ENCODE results near the gene TSC22D4.

DNA sequence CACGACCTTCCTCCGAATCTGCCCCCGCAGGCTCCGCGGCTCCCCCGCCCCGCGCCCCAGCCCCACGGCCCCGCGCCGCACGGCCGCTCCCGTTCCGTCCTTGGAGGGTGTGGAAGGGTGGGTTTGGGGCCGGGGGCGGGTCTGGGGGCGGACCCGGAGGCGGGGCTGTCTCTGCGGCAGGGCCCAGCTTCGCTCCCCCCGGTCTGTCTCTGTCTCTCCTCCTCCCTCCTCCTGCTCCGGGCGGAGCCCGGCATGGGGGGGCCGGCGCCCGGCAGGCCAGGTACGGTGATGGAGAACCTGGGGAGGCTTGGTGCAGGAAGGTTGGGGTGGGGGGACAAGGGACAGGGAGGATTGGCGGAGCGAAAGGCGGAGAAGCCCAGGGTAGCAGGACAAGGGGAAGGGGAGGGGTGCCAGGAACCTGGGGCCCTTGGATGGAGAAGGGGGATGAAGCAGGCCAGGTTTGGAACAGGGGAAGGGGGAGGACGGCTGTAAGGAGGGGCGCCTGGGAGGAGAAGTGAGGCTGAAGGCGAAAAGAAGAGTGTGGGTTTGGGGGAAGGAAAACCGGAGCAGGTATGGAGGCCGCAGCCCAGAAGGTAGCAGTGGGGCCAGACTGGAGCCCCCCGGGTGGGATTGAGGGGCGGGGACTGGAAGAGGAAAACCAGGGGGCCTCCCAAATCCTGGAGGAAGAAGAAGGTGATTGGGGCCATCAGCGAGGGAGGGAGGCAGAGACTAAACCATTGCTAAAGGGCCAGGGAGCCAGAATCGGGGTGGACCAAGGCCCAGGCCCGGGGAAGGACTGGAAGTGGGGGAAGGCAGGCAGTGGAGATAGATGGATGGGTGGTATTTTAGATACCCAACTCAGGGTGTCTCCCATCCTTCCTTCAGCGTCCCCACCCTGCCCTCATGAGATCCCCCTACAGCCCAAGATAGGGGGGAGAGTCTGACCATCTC is 5.0 kb upstream of the TSC22D4 start, which contains the start of gene NYAP1:
- TF ChIP-seq, protein P1, sequence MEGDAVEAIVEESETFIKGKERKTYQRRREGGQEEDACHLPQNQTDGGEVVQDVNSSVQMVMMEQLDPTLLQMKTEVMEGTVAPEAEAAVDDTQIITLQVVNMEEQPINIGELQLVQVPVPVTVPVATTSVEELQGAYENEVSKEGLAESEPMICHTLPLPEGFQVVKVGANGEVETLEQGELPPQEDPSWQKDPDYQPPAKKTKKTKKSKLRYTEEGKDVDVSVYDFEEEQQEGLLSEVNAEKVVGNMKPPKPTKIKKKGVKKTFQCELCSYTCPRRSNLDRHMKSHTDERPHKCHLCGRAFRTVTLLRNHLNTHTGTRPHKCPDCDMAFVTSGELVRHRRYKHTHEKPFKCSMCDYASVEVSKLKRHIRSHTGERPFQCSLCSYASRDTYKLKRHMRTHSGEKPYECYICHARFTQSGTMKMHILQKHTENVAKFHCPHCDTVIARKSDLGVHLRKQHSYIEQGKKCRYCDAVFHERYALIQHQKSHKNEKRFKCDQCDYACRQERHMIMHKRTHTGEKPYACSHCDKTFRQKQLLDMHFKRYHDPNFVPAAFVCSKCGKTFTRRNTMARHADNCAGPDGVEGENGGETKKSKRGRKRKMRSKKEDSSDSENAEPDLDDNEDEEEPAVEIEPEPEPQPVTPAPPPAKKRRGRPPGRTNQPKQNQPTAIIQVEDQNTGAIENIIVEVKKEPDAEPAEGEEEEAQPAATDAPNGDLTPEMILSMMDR (IDR thresholded peaks at IDR 0.05), result no peak
- TF ChIP-seq FOSL2 (IDR thresholded peaks at IDR 0.05; ENCODE audit: borderline replicate concordance, low read depth) (no peak), SIN3A (IDR thresholded peaks at IDR 0.05; ENCODE audit: borderline replicate concordance, low read depth, low read length) (no peak), POLR2AphosphoS5 (IDR thresholded peaks at IDR 0.05; ENCODE audit: low read depth, low read length) (no peak), RAD21 (IDR thresholded peaks at IDR 0.05; ENCODE audit: low read length) (no peak), YY1 (IDR thresholded peaks at IDR 0.05; ENCODE audit: low read depth) (no peak), EZH2phosphoT487 (IDR thresholded peaks at IDR 0.05; ENCODE audit: borderline replicate concordance, low read depth) (no peak)
